HG03103 (cell line): ENCODE data around the gene TBC1D22A.

Source experiments
- ATAC-seq: cut with Tn5 transposase; IDR thresholded peaks from one replicate; pipeline ENCODE4 v1.9.1; 2021; ENCODE audit warnings: low read depth; ENCODE audit not compliant: unreplicated experiment

The TBC1D22A gene

DNA sequence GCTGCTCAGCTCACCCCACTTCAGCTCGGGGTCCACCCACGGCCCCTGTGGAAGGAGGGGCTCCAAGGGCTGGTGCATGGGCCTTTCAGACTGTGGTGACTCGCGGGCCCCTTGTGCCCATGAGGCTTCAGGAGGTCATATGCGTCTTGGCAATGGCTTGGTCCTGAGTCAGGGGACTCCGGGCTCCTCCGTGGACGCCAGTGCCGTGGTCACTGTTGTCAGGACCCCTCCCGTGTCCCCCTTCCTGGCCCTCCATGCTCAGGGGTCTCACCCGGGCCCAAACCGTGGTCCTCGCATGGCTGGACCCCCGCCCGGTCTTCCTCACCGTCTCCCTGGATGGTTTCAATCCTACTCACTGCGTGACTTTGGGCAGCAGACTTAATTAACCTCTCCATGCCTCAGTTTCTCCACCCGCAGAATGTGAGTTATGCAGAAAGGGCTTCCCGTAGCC is 436.4 kb downstream of the TBC1D22A start:
- ATAC-seq = no peak

DNA sequence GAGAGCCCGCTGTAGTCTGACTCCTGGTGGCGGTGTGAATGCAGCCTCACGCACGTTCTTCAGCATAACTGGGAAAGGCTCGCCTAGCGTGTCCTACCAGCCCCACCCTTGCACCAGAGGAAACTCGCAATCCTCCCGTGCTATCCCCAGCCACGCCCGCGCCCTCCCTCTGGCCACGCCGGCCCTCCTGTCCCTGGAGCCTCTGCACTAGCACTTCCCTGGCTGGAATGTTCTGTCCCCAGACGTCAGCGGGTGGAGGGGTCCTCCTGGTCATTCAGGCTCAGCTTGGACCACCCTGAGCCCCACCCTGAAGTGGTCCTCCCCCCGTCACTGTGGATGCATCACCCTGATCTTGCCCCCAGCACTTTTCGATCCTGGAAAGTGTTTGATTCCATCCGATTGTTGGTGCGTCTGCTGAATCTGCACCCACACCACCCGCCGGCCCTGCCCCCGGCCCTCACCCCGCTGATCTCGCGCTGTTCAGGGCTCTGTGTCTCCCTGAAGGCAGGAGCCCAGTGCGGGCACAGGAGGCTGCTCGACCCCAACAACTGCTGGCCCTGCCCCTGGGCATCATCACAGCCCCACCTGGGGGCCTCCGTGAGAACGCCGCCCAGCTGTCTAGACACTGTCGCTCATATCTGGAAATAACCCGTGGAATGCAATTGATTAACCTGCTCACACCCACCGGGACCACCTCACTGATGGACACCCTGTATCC is 437.0 kb downstream of the TBC1D22A start:
- no peak for ATAC-seq

DNA sequence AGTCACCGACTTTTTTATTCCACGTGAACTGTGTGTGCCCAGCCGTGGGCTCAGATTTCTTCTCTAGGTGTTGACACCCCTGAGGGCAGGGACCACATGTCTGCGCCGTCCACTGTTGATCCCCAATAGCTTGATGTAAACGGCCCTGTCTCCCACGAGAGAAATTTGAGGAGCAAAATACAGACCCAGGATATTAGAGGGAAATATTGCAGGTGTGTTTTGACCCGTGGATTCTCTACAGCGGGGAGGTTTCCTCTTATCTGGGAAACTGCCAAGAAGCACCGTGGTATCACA is 437.5 kb downstream of the TBC1D22A start:
- ATAC-seq = no peak

DNA sequence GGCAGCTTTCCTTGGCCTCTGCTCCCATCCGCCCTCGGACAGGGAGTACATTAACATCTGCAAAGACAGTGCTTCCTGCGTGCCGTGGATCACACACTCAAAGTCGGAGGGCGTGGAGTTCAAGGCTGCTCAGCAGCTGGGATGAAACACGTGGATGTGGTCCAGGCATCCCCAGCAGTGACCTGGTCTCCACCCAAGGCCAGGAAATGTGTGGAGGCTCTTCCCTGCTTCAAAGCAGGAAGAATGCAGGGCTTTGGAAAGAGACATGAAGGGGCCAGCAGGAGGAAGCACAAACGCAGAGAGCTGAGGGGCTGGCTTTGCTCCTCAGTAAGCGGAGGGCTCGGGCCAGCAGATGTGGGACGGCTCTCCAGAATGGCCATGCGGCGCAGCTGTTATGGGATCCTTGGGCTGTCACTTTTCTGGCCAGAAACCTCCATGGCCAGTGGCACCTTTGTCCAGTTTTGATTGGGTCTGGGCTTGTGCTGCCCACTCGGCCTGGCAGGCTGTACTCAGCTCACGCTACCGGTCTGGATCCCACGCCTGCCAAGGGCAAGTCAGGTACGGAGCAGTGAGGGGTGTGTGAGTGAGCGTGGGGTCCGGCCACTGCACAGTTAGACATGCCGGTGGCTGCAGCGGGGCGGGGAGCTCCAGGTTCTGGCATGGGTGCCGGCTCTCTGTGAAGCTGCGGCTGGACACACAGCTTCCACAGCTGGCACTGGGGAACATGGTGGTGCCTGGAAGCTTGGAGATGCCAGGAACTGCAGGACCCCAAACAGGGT is 438.0 kb downstream of the TBC1D22A start:
- no peak for ATAC-seq

DNA sequence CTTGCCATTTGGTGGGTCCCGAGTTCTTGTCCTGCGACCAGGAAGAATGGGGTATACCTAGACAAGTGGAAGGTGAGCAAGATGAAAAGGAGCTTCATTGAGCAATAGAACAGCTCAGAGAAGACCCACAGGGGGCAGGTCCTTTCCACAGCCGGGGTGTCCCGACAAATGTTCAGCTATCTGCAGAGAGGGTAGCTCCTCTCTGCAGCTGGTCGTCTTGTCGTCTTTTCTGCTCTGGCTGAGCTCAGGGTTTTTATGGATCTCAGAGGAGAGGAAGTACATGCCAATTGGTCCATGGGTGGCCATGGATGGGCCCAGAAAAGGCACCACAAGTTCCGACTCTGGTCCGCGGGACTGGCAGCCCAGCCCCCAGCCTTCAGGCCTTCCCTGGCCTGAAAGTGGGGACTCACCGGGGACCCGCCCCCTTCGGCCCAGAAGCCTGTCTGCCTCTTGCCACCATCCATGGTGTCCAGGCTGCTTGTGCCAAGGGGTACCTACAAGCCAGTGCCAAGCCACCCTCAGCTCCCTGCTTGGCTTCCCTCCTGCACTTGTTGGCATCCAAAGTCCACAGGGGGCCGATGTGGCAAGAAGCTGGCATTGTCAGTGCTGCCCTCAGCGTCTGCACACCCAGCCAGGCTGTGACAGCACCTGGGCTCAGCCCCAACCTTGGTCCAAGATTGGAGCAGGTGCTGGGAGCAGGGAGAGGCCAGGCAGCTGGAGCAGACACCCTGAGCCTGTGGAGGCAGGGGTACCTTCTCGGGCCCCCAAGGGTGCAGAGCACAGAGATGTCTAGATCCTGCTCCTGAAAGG is 438.9 kb downstream of the TBC1D22A start:
- ATAC-seq = no peak

DNA sequence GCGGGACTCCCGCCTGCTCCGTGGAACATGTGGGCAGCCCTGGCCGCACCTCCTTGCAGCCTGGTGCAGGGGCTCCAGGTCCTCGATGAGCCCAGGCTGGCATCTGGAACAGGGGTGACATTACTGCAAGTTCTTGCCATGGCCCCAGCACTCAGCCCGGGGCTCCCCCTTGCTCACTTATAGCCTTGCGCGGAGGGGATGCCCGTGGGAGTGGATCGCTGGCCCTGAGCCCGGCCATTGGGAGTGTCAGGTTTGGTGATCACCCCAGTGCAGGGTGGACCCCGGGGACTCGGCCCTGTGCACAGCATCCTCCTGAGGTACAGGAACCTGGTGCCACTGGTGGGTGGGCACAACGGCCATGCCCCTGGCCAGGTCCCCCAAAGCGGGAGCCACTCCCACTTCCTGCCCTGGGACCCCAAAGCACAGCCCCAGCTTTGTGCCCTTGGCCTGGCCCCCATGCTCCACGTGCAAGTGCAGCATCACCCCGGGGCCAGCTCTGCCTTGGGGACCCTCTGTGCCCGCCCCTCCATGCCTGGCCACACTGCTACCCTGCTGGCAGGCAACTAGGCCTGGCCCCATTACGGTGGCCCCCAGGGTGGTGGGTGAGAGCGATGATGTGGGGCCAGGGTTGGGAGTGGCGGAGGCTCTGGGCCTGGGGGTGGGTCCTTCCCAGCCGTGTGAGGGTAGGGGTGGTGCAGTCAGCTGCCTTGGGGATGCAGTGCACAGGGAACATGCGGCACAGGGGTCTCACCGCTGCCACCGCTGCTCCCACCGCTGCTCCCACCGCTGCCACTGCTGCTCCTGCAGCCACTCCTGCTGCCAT is 439.8 kb downstream of the TBC1D22A start:
- no peak for ATAC-seq

DNA sequence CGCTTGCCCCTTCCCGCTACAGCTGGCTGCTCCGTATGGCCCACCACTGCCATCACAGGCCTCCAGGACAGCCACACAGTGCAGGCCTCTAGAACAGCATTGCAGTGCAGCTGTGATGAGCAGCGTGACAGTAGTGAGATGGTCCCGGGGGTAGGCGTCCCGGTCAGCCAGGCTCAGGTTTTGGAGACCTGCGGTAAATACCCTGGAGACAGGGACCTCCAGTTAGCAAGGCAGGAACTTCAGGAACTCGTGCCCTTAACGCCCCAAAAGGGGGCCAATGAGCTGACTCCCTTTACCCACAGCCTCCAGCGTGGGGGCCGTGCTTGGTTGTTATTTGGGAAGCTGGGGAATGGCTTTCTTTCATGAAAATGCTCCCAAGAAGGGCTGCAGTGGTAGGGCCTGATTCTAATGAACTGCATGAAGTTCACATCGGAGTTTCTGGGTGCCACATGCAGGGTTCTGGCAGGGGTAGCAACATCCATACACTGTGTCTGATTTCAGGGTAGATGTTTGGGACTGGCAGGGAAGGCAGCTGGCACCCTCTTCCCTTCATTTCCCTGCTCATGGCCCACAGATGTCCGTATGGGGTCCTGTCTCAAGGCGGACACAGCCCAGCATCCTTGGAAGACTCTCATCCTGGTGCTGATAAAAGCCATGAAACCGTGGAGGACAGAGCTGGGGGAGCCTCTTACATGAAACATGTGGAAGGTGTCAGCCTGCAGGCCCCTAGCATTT is 440.5 kb downstream of the TBC1D22A start:
- no peak for ATAC-seq

DNA sequence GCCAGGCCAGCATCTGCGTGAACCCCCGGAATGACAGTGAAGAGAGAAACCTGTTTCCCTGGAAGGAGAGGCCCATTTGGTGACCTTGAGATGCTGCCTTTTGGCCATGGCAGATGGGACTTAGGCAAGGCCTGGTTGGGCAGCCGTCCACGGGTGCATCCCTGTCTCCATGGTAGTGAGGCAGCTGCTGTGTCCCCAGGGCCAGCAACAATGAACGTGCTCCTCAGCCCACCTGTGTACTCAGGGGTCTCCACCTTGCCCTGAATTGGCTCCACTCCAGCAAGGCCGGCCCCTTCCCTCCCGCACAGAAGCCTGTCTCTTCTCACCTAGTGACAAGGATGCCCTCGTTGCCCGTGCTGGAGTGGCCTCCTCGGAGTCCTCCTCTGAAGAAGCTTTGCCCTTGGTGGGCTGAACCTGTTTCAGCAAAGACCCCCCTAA is 441.1 kb downstream of the TBC1D22A start:
- no peak for ATAC-seq

DNA sequence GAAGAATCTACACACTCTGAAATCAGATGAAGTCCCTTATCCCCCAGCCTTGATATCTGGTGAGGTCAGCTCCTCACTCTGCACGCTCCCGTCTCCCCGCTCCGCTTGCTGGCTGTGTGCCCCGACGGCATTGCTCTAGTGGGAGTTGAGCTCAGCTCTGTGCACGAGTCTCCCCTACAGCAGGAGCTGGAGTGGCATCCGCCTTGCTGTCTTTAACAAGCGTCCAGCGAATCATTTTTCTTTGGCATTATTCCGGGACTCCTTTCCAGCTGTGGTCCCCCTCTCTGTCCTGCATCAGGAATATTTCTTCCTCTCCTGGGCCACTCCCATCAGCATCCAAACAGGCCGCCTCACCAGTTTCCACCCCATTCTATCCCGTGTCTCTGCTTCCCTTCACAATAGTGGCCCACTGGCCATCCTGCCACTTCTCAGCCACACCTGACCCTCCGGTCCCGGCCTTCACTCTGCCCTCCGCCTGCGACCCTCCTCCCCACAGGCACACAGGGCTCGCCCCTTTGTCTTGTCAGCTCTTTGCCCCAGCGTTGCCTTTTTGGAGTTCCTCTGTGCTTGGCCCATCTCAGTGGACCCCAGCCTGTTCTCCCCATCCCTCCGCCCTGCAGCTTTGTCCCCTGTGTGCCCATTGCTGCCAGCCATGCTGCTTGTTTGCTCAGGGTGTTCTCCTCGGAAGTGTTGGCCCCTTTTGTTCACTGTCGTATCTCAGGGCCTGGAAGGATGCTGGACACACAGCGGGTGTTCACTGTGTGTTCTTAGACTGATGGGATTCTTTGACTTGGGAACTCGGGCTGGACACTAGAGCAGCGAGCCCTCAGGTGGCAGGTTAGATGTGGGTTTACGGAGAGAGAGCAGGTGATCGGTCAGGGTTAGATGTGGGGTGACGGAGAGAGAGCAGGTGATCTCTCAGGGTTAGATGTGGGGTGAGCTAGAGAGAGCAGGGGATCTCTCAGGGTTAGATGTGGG is 441.8 kb downstream of the TBC1D22A start:
- ATAC-seq = no peak

DNA sequence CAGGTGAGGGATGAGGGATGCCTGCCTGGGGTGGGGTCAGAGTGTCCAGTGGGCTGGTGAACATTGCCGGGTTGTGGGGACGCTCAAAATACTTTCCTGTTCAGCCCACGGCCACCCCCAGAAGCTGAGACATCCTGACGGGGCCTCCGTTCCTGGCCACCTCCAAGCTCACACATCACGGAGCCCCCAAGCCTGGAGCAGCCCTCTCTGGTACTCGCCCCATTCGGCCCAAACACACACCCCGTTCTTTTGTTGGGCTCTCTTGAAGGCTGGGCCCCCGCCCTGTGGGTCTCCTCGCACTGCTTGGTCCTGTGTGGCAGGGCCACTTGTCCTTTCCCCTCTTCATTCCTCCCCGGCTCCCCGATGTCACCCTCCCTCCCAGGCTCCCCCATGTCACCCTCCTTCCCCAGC is 442.6 kb downstream of the TBC1D22A start:
- no peak for ATAC-seq

DNA sequence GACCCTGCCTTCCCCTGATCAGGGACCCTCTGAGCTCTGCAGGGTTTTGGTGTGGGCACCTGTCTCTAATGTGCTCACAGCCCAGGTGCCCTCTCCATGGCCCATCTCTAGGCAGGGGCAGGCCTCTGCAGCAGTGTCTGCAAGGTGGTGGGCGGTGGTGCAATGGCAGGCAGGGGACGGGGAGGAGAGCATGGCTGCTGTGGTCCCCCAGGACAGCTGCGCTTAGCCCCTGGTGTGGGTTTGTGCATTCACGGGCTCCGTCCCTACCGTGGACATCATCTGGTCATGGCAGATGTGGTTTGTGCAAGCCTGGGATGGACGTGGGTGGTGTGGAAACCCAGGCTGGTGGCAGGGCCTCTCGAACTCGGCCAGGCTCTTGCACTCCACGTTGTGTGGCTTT is 443.1 kb downstream of the TBC1D22A start:
- no peak for ATAC-seq

DNA sequence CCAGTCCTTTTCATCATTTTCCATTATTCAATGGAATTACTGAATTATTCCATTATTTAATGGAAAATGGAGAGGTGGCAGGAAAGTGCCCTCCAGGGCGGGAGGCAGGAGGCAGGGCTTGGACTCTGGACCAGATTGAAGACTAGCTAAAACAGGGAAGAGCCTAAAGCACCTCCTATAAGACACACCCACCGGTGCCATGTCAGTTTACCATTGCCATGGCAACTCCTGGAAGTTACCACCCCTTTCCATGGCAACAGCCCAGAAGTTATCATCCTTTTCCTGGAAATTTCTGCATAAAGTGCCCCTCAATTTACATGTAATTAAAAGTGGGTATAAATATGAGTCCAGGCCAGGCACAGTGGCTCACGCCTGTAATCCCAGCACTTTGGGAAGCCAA is 443.7 kb downstream of the TBC1D22A start:
- no peak for ATAC-seq

DNA sequence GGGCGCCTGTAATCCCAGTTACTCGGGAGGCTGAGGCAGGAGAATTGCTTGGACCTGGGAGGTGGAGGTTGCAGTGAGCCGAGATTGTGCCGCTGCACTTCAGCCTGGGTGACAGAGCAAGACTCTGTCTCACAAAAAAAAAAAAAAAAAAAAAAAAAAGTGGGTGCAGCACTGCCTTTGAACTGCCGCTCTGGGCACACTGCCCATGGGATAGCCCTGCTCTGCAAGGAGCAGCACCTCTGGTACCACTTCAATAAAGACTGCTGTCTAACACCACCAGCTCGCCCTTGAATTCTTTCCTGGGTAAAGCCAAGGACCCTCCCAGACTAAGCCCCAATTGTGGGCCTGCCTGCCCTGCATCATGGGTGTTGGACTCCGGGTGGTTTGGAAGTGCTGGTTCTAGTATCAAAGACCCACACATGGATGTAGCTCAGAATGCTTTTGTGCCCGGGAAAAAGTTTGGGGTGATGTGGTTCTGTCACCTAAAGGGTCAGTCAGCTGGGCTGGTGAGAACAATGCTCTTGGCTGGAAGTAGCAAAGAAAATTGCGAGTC is 444.3 kb downstream of the TBC1D22A start:
- ATAC-seq = no peak

DNA sequence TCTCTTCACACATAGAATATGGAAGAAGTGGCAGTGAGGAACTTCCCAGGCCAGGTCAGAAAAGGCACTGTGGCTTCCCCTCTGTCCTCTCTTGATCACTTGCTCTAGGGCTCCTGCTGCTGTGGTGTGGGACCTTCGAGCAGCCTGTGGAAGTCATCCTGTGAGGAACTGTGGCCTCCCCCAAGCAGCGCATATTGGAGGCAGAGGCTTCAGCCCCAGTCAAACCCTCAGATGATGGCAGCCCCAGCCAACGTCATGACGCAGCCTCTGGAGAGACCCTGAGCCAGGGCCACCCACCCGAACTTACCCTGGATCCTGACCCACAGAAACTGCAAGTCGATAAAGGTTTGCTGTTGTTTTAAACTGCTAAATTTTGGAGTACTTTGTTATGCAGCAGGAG is 444.9 kb downstream of the TBC1D22A start:
- ATAC-seq = no peak

DNA sequence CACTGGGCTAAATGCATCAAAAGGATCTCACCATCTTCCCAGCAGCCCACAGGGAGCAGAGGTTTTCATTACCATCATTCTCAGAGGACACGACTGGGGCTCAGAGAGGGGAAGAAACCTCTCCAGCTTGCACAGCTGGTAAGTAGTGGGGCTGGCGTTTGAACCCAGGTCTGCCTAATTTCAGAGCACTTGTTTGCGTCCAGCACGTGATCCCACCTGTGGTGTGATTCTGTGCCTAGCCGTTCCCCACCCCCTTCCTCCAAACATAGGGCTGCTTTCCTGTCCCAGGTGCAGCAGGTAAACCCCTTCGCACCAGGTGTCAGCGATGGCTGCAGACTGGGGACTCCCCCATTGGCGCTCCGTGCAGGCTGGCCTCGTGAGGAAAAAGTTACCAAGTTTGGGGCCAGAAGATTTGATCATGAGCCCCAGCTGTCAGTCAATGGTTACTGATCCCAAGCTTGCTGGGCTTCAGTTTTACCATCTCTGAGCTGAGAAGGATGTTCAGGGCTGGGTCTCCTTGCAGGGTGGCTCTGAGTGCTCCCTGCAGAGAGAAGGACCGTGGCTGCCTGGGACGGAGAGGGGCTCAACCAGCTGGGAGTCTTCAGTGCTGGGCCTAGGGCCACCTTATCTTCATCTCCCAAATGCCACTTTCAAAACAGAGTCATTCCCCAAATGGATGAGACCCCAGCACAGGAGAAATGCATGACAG is 445.6 kb downstream of the TBC1D22A start:
- ATAC-seq = no peak

DNA sequence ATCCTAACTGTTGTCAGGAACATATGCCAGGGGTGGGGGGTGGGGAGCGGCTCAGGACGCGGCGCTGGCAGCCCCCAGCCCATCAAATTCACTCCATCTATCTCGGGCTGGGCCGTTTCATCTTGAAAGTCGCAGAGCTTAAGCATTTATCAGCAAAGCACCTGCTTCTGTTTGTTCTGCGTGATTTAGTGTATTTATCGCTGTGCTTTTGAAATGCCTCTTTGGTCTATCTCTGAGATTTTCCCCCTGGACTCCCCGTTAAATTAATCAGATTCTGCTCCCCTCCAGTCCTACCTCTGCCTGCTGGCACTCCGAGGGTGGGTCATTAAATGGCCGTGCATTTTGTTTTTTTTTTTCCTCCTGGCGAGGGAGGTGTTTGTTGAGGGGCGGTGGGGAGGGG is 446.2 kb downstream of the TBC1D22A start:
- no peak for ATAC-seq

DNA sequence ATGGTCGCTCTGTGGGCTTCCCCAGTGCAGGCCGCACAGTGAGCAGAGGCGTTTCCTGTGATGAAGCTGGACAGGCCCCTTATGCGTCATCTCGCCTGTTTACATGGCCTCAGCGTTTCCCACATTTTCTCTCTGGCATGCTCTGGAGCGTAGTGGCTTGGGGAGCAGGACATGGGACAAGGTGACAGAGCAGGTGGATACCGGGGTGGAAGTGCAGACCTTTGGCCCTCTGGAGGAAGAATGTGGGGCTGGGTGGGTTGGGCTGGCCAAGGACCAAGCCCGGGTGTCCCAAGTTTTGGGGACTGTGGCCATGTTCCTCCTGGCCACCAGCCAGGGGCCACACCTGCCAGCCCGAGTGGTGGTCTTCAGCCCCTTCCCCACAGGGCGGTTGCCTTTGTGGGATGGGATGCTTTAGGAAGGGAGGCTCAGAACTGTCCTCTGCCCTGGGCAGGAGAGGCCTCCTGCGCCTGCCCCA is 446.6 kb downstream of the TBC1D22A start:
- no peak for ATAC-seq

DNA sequence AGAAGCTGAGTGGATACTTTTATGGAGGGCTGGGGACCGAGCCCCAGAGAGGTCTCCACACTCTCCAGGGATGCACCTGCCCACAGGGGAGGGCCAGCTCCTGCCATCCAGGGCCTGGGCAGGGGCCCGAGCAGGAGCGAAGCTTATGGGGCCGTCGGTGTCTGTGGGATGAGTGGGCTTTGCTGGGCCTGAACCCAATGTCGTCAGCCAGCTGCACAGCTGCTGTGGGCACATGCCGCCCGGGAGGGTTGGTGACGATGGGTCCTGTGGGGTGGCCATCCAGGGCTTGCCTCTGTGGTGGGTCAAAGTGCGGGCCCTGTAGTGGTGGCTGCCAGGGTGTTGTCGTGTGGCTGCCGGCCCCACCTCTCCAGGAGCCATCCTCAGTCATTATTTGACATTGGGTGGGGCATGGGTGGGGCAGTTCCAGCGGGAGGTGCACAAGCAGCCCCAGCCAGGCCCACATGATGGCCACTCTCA is 447.1 kb downstream of the TBC1D22A start:
- ATAC-seq = no peak
